Neural crest cell (in vitro differentiated cells): Measurements from ENCODE around the gene SAPCD2. TPM values are rescaled to one million over a fixed set of nuclear protein-coding genes. Genes with fewer than 3 reads are reported as not detected.
A peak's percentile ranks its signal among the peaks of the same experiment; 100 is the strongest.

Experiments
- DNase-seq: peaks from one replicate; pipeline ENCODE4 v3.0.0; 2021; ENCODE audit warnings: low read depth, mixed read lengths, low spot score
- H3K27ac Mint-ChIP-seq: one replicate; pipeline ENCODE4 v1.8.0; 2021; ENCODE audit warnings: mild to moderate bottlenecking, mixed read lengths; ENCODE audit not compliant: unreplicated experiment
- H3K27me3 Mint-ChIP-seq: 2 replicates; pipeline ENCODE4 v1.8.0; 2021; ENCODE audit warnings: low read depth, mild to moderate bottlenecking, mixed read lengths
- H3K36me3 Mint-ChIP-seq: 2 replicates; pipeline ENCODE4 v1.8.0; 2021; ENCODE audit warnings: low read depth, mild to moderate bottlenecking, mixed read lengths
- H3K4me1 Mint-ChIP-seq: 2 replicates; pipeline ENCODE4 v1.8.0; 2021; ENCODE audit warnings: mixed read lengths
- H3K4me3 Mint-ChIP-seq: one replicate; pipeline ENCODE4 v1.8.0; 2021; ENCODE audit warnings: mild to moderate bottlenecking, mixed read lengths
- H3K9me3 Mint-ChIP-seq: 2 replicates; pipeline ENCODE4 v1.8.0; 2021; ENCODE audit warnings: mixed read lengths
- CTCF ChIP-seq: fragments of 200-600 bp; sonication (generic); conservative IDR thresholded peaks from 2 replicates; pipeline ENCODE4 v1.5.0; 2021; ENCODE audit warnings: antibody characterized with exemption, mild to moderate bottlenecking
- total RNA-seq: library from RNA; stranded (reverse); gene quantifications from 2 replicates; pipeline ENCODE4 v1.2.1, GENCODE V29; 2021

Gene SAPCD2
- total RNA-seq, 1 donor from 2014 or later, result 31.1 TPM

GRCh38 chr9:137114613-137115393 lies 44.4 kb upstream of the SAPCD2 start, which contains the start of gene DPP7:
TSS of gene DPP7 (minus strand) at chr9:137114733. CDS start at chr9:137114713, 20 bp downstream.
- no peak for DNase-seq
- Mint-ChIP-seq H3K4me3 (no peak within 1 kb of the TSS), H3K27ac (no peak within 1 kb of the TSS)

DNA sequence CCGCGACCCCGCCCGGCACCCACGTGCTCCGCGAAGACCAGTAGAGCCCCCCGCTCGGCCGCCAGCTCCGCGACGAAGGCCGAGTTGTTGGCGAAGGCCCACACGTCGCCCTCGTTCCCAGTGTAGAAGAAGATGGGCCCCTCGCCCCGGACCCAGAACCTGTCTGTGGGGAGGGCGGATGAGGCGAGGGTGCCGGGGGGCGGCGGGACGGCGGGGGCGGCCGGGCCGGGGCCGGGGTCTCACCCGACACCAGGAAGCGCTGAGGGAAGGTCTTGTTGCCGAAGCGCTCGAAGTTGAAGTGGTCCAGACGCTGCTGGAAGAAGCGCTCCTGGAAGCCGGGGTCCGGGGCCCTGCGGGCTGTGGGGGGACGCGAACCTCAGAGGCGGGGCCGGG lies 43.9 kb upstream of the SAPCD2 start:
- DNase-seq, result no peak
- TF ChIP-seq CTCF, result no peak
- no peaks in the 10 kb centered on the region for H3K36me3 Mint-ChIP-seq
- H3K4me3 Mint-ChIP-seq, result no peak overlapping the region
- no peak overlapping the region for H3K27ac Mint-ChIP-seq
- no peaks in the 10 kb centered on the region for H3K9me3 Mint-ChIP-seq
- H3K4me1 Mint-ChIP-seq, result no peaks in the 10 kb centered on the region
- H3K27me3 Mint-ChIP-seq, result peaks cover 17% of the 10 kb centered on the region

More at GRCh38 chr9:137114613-137115393, 44.4 kb upstream of the SAPCD2 start, which contains the start of gene DPP7:
- TF ChIP-seq CTCF, result no peak
- Mint-ChIP-seq H3K27me3 (peaks cover 17% of the 10 kb centered on the region), H3K9me3 (no peaks in the 10 kb centered on the region), H3K36me3 (no peaks in the 10 kb centered on the region), H3K4me1 (no peaks in the 10 kb centered on the region)

GRCh38 chr9:137113385-137114159 lies 43.2 kb upstream of the SAPCD2 start:
- Mint-ChIP-seq H3K4me3 (no peak overlapping the region), H3K36me3 (no peaks in the 10 kb centered on the region), H3K4me1 (no peaks in the 10 kb centered on the region), H3K27me3 (peaks cover 17% of the 10 kb centered on the region), H3K27ac (no peak overlapping the region), H3K9me3 (no peaks in the 10 kb centered on the region)
- no peak for DNase-seq
- no peak for TF ChIP-seq CTCF

- H3K27me3 Mint-ChIP-seq, result peaks cover 17% of the 10 kb centered on the region
- H3K36me3 Mint-ChIP-seq, result no peaks in the 10 kb centered on the region
- H3K4me1 Mint-ChIP-seq, result no peaks in the 10 kb centered on the region
- no peak for TF ChIP-seq CTCF
- no peak for DNase-seq
- H3K4me3 Mint-ChIP-seq, result peak overlapping the region; percentile 57
- H3K27ac Mint-ChIP-seq, result no peak overlapping the region
- H3K9me3 Mint-ChIP-seq, result no peaks in the 10 kb centered on the region
These were observed 42.4 kb upstream of the SAPCD2 start for GRCh38 chr9:137112564-137113384.
